IPS-18a (cell line): Measurements from ENCODE around the gene SPATA16.

ENCODE experiments used
- H3K27ac ChIP-seq: one replicate; pipeline ENCODE4 v1.5.1; 2013; ENCODE audit warnings: low read length
- H3K27me3 ChIP-seq: one replicate; pipeline ENCODE4 v1.6.1; 2013; ENCODE audit warnings: mild to moderate bottlenecking, low read length; ENCODE audit not compliant: control insufficient read depth, insufficient read depth
- H3K36me3 ChIP-seq: one replicate; pipeline ENCODE4 v1.6.1; 2013; ENCODE audit warnings: low read depth, low read length; ENCODE audit not compliant: control insufficient read depth
- H3K4me1 ChIP-seq: one replicate; pipeline ENCODE4 v1.6.1; 2013; ENCODE audit warnings: low read depth, low read length; ENCODE audit not compliant: control insufficient read depth
- H3K4me3 ChIP-seq: one replicate; pipeline ENCODE4 v1.5.1; 2013; ENCODE audit warnings: low read length
- H3K9ac ChIP-seq: one replicate; pipeline ENCODE4 v1.6.1; 2013; ENCODE audit warnings: mild to moderate bottlenecking, low read length, moderate library complexity
- H3K9me3 ChIP-seq: one replicate; pipeline ENCODE4 v1.6.1; 2013; ENCODE audit warnings: low read depth, low read length; ENCODE audit not compliant: control insufficient read depth

Gene SPATA16

DNA sequence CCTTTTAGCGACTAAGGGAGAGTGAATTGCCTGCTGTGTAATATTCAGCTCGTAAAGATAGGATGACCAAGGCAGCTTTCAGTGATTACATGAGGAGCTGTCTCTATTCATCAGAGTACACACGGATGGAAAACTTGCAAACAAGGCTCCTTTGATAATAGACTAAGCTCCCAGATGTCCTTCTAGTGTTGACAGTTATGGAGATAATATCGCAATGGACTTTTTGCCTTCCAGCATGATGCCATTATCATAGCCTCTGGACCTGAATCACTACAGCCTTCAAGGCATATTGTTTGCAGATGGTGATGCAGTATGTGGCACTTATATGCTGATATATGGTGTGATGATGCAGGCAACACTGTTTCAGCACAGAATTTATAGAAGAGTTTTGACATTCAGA lies 296.6 kb downstream of the SPATA16 start:
- no peaks in the 10 kb centered on the region for H3K36me3 ChIP-seq
- H3K4me3 ChIP-seq = no peak overlapping the region
- peaks cover 5% of the 10 kb centered on the region for H3K4me1 ChIP-seq
- no peak overlapping the region for H3K9ac ChIP-seq
- no peak overlapping the region for H3K27ac ChIP-seq
- H3K9me3 ChIP-seq = no peaks in the 10 kb centered on the region
- H3K27me3 ChIP-seq = no peaks in the 10 kb centered on the region

DNA sequence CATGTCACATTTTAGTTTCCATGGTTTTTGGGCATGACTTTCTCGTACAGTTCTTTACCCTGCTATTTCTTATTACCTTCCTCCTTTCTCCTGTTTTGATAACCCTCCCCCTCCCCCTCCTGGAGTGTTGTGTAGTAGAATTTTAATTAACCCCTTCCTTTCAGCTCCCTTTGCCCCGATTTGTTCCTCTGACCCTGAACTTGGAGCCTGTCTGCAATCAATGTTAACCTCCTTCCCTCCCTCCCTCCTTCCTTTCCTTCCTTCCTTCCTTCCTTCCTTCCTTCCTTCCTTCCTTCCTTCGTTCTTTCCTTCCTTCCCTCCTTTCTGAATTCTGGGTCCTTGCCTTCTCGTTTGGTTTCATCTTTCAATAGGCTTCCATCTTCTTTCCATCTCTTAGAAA lies 300.1 kb downstream of the SPATA16 start:
- H3K9me3 ChIP-seq = no peaks in the 10 kb centered on the region
- no peak overlapping the region for H3K9ac ChIP-seq
- no peak overlapping the region for H3K4me3 ChIP-seq
- no peak overlapping the region for H3K27ac ChIP-seq
- no peaks in the 10 kb centered on the region for H3K27me3 ChIP-seq
- peaks cover 5% of the 10 kb centered on the region for H3K4me1 ChIP-seq
- no peaks in the 10 kb centered on the region for H3K36me3 ChIP-seq

DNA sequence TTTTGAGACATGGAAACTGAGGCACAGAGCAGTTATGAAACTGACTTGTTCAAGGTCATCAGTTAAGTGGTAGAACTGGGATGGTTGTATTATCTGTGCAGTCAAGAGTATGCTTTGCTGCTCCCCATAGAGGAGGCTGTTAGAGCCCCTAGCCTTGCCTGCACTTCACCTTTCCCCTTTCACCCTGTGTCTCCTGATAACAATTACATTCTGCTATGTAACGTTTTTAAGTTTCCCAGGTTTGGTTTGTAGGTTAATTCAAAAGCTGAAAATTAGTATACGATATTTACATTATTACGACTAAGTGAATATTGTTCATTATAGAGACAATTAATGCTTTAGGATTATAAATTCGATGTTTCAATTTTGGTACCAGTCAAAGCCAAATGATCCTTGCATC lies 300.6 kb downstream of the SPATA16 start:
- Histone ChIP-seq H3K36me3 (no peaks in the 10 kb centered on the region), H3K4me1 (peaks cover 5% of the 10 kb centered on the region), H3K27me3 (no peaks in the 10 kb centered on the region), H3K27ac (no peak overlapping the region), H3K9me3 (no peaks in the 10 kb centered on the region), H3K9ac (no peak overlapping the region), H3K4me3 (no peak overlapping the region)

DNA sequence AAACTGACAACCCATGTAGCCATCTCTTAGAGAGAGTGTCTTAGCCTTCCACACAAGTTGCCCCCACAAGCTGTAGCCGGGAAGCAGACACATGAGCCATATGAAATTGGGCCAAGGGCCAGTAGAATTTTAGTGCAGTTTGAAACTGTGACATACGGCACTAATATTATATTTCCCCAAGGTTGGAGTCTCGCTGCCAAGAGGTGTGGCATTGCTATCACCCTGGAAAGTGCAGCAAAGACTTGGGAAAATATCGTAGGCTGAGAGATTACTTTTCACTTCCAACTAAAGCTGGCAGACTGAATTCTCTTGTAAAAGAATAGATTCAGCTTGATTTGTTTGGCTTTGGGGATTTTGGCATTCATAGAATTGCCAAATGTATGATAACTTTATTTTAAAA lies 301.4 kb downstream of the SPATA16 start:
- Histone ChIP-seq H3K27me3 (no peaks in the 10 kb centered on the region), H3K9ac (no peak overlapping the region), H3K4me1 (peaks cover 5% of the 10 kb centered on the region), H3K9me3 (no peaks in the 10 kb centered on the region), H3K36me3 (no peaks in the 10 kb centered on the region), H3K4me3 (no peak overlapping the region), H3K27ac (no peak overlapping the region)
